Astrocyte of the cerebellum (primary cell): ENCODE results near the gene ZNF26.

Source experiments
- DNase-seq: peaks from one replicate; pipeline ENCODE4 v3.0.0-alpha.2; 2011; ENCODE audit warnings: low read depth
- H3K4me3 ChIP-seq: 2 replicates; pipeline ENCODE4 v1.5.1; 2011; ENCODE audit warnings: mild to moderate bottlenecking, low read depth, low read length, moderate library complexity
- CTCF ChIP-seq: IDR thresholded peaks from 2 replicates; pipeline ENCODE4 v1.5.1; 2012; ENCODE audit warnings: low read length, low read depth, moderate library complexity, mild to moderate bottlenecking; ENCODE audit errors: missing control alignments
- in situ Hi-C: cut with HindIII; loops from 2 replicates; pipeline ENCODE4 v1.10.0; 2017; ENCODE audit warnings: low sequenced_read_pairs

Gene ZNF26

DNA sequence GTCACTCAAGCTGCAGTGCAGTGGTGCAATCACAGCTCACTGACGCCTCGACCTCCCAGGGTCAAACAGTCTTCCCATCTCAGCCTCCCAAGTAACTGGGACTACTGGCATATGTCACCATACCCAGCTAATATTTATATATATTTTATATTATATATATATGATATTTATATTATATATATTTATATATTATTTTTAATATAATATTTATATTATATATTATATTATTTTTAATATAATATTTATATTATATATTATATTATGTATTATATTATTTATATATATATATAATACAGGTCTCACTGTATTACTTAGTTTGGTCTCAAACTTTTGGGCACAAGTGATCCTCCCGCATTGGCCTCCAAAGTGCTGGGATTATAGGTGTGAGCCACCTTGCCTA lies 60.5 kb downstream of the ZNF26 start:
- in situ Hi-C loops: no loop called here
- no peak for TF ChIP-seq CTCF
- no peak for DNase-seq
- no peak overlapping the region for H3K4me3 ChIP-seq

GRCh38 chr12:133057446-133057845 lies 71.3 kb downstream of the ZNF26 start:
- DNase-seq: no peak
- in situ Hi-C loops: no loop called here
- H3K4me3 ChIP-seq: no peak overlapping the region
- no peak for TF ChIP-seq CTCF

- in situ Hi-C loops: no loop called here
- no peak for DNase-seq
- H3K4me3 ChIP-seq: no peak overlapping the region
- TF ChIP-seq CTCF: no peak
These were observed 72.3 kb downstream of the ZNF26 start for GRCh38 chr12:133058203-133059113.

GRCh38 chr12:133061954-133062353 lies 75.8 kb downstream of the ZNF26 start:
- TF ChIP-seq CTCF: no peak
- H3K4me3 ChIP-seq: no peak overlapping the region
- DNase-seq: no peak
- in situ Hi-C loops: no loop called here

DNA sequence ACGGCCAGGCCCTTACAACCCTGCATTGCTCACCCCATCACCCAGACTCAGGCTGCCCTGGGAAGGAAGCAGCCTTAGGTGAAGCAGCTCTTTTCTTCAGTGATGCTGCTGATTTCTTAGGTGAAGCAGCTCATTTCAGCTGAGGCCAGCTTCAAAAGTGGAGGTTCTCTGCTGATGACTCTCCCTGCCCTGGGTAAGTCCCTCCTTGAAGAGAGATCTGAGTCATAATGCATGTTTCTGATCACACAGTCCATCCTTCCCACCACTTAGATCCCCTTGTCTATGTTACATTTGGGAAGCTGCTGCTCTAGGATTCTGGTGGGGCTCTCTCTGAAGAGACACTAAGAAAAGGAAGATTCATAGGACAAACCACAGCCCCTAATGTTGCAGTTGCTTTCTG lies 77.4 kb downstream of the ZNF26 start:
- in situ Hi-C loops: no loop called here
- no peak overlapping the region for H3K4me3 ChIP-seq
- DNase-seq: no peak
- no peak for TF ChIP-seq CTCF

GRCh38 chr12:133073836-133074235 lies 87.7 kb downstream of the ZNF26 start:
- no peak overlapping the region for H3K4me3 ChIP-seq
- in situ Hi-C loops: no loop called here
- no peak for TF ChIP-seq CTCF
- no peak for DNase-seq
